AG04450 (cell line): Measurements from ENCODE around the gene GRID1. TPM values are rescaled to one million over a fixed set of nuclear protein-coding genes. Genes with fewer than 3 reads are reported as not detected.

ENCODE experiments used
- CTCF ChIA-PET: fragments of 300-600, 350-600 bp; formaldehyde crosslinking; extraction: SDS; loops from one replicate; lab custom pipeline; 2022; ENCODE audit warnings: antibody characterized with exemption, inconsistent platforms; lab: Charles Lee
- POLR2A ChIA-PET: fragments of 350-600 bp; formaldehyde crosslinking; extraction: SDS; loops from one replicate; lab custom pipeline; 2021; ENCODE audit warnings: antibody characterized with exemption, inconsistent platforms; lab: Yijun Ruan, JAX
- DNase-seq: peaks from one replicate; pipeline ENCODE4 v3.0.0-alpha.2; 2011; ENCODE audit warnings: low read depth, low spot score
- H3K27ac ChIP-seq: one replicate; pipeline ENCODE4 v1.5.1; 2012; ENCODE audit warnings: low read depth, low read length, control low read depth
- H3K27me3 ChIP-seq: one replicate; pipeline ENCODE4 v1.6.0; 2012; ENCODE audit warnings: low read length; ENCODE audit not compliant: control insufficient read depth, insufficient read depth
- H3K4me3 ChIP-seq: 2 replicates; pipeline ENCODE4 v1.5.1; 2011; ENCODE audit warnings: mild to moderate bottlenecking, low read depth, low read length, control low read depth
- H3K9me3 ChIP-seq: 2 replicates; pipeline ENCODE4 v1.5.1; 2012; ENCODE audit warnings: low read length; ENCODE audit not compliant: control insufficient read depth, insufficient read depth
- CTCF ChIP-seq: IDR thresholded peaks from 2 replicates; pipeline ENCODE4 v1.5.1; 2011; ENCODE audit warnings: low read depth, low read length, control low read depth, inconsistent platforms
- polyA plus RNA-seq: library from polyadenylated mRNA; depleted of rRNA; stranded (reverse); fragments of >200 nt; gene quantifications from 2 replicates; pipeline ENCODE4 v1.2.3, GENCODE V29; 2011

The GRID1 gene
- polyA plus RNA-seq, 1 experiment, result not detected

GRCh38 chr10:86022906-86023305, 343.7 kb downstream of the GRID1 start:
- Histone ChIP-seq H3K9me3 (peaks cover 48% of the 10 kb centered on the region), H3K27me3 (no peaks in the 10 kb centered on the region), H3K4me3 (no peak overlapping the region), H3K27ac (no peak overlapping the region)
- DNase-seq, result no peak
- TF ChIP-seq CTCF, result no peak
- ChIA-PET POLR2A (interaction anchor here (0.7 kb wide), 1 partner anchor 26 kb away, joined by 3 read pairs; no protein-coding TSS in a partner anchor), CTCF (no interaction called here)

DNA sequence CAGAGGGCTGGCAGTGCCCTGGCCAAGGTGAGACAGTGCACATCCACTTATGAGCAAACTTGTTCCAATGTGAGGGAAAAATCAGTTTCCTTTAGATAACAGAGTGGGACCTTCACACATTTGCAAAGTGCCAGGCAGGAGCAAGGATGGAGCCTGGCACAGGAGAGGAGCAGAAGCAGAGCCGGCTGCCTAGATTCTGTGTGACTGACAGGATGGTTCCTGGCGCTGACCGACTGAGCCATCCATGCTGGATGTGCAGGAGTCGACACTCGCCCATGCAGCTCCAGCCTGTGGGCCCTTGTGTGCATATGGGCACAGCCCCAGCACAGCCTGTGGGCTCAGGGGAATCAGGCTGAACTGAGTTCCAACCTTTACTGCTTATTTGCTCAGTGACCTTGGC, 346.5 kb downstream of the GRID1 start:
- no peak for TF ChIP-seq CTCF
- Histone ChIP-seq H3K27ac (no peak overlapping the region), H3K27me3 (no peaks in the 10 kb centered on the region), H3K9me3 (peaks cover 51% of the 10 kb centered on the region), H3K4me3 (no peak overlapping the region)
- POLR2A ChIA-PET, result no interaction called here
- DNase-seq, result no peak
- CTCF ChIA-PET, result interaction anchor here (0.6 kb wide), 1 partner anchor 340 kb away, joined by 3 read pairs; no protein-coding TSS in a partner anchor

GRCh38 chr10:86019141-86019540, 347.5 kb downstream of the GRID1 start:
- Histone ChIP-seq H3K9me3 (peaks cover 45% of the 10 kb centered on the region), H3K27me3 (no peaks in the 10 kb centered on the region), H3K4me3 (no peak overlapping the region), H3K27ac (no peak overlapping the region)
- POLR2A ChIA-PET, result no interaction called here
- no peak for TF ChIP-seq CTCF
- CTCF ChIA-PET, result no interaction called here
- DNase-seq, result no peak

GRCh38 chr10:86018735-86019058, 347.9 kb downstream of the GRID1 start:
- no peak overlapping the region for H3K4me3 ChIP-seq
- POLR2A ChIA-PET, result no interaction called here

More at GRCh38 chr10:86018735-86019058, 347.9 kb downstream of the GRID1 start:
- H3K27ac ChIP-seq, result no peak overlapping the region
- peaks cover 42% of the 10 kb centered on the region for H3K9me3 ChIP-seq
- TF ChIP-seq CTCF, result no peak
- no peak for DNase-seq
- H3K27me3 ChIP-seq, result no peaks in the 10 kb centered on the region
- CTCF ChIA-PET, result no interaction called here
